H1 (cell line): ENCODE measurements around the gene B3GNT2.

Experiments used
- EGR1 ChIP-seq: IDR thresholded peaks from 2 replicates; pipeline ENCODE4 v1.6.1; 2011; ENCODE audit warnings: low read depth, low read length, borderline replicate concordance
- YY1 ChIP-seq: IDR thresholded peaks from 2 replicates; pipeline ENCODE4 v1.6.1; 2011; ENCODE audit warnings: low read depth, mild to moderate bottlenecking, low read length
- TF ChIP-seq, protein P1 (sequence below): IDR thresholded peaks from 2 replicates; pipeline ENCODE4 v1.6.1; 2012; ENCODE audit warnings: inconsistent platforms

DNA sequence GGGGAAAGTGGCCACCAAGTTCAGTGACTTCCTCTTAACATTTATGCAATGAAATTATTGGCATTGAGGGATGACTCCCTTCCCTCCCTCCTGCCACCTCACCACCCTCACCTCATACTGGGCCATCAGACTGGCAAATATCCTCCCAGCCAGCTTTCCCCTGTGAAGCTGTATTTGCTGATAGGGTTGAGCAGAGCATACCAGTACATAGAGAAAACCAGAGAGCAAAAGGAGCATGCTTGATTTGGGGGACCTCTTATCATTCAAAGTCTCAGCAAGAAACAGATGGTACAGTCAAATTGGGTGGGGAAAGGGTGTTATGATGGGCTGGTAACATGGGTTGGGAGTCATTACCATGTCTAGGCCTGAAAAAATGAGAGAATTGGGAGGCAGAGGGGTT lies 19.1 kb upstream of the B3GNT2 start:
- no peak for TF ChIP-seq EGR1
- TF ChIP-seq YY1: no peak
- TF ChIP-seq, protein P1, sequence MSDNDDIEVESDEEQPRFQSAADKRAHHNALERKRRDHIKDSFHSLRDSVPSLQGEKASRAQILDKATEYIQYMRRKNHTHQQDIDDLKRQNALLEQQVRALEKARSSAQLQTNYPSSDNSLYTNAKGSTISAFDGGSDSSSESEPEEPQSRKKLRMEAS: no peak
